Ectodermal cell (in vitro differentiated cells): Measurements from ENCODE around the gene FAM13C.

ENCODE experiments used
- H3K27ac ChIP-seq: 2 replicates; pipeline ENCODE4 v1.7.0; 2013; ENCODE audit warnings: mild to moderate bottlenecking, low read depth, low read length; ENCODE audit not compliant: insufficient read depth, poor library complexity, severe bottlenecking
- H3K27me3 ChIP-seq: 2 replicates; pipeline ENCODE4 v1.7.0; 2013; ENCODE audit warnings: mild to moderate bottlenecking, low read length; ENCODE audit not compliant: insufficient read depth, control insufficient read depth, poor library complexity, severe bottlenecking
- H3K36me3 ChIP-seq: one replicate; pipeline ENCODE4 v1.7.0; 2013; ENCODE audit warnings: low read length; ENCODE audit not compliant: control insufficient read depth, insufficient read depth
- H3K4me1 ChIP-seq: one replicate; pipeline ENCODE4 v1.7.0; 2013; ENCODE audit warnings: low read length; ENCODE audit not compliant: control insufficient read depth, insufficient read depth
- H3K4me3 ChIP-seq: 2 replicates; pipeline ENCODE4 v1.7.0; 2013; ENCODE audit warnings: low read depth, low read length, control low read depth; ENCODE audit not compliant: insufficient read depth
- H3K9me3 ChIP-seq: 2 replicates; pipeline ENCODE4 v1.7.0; 2013; ENCODE audit warnings: mild to moderate bottlenecking, low read length, moderate library complexity; ENCODE audit not compliant: control insufficient read depth
- WGBS, 2 experiments: methylation state at CpG; one replicate each; pipeline ENCODE4 v1.1.7; 2013; ENCODE audit warnings: missing lambda C conversion rate in 2 of 2; 5-methylcytosine and 5-hydroxymethylcytosine counted together

Gene FAM13C

GRCh38 chr10:59303018-59303417 is 59.3 kb downstream of the FAM13C start:
- no peaks in the 10 kb centered on the region for H3K4me1 ChIP-seq
- H3K27me3 ChIP-seq: no peaks in the 10 kb centered on the region
- H3K4me3 ChIP-seq: no peak overlapping the region
- 77 to 82% methylated on average over 1 of the region's 1 CpG for WGBS, 2 experiments
- H3K27ac ChIP-seq: no peak overlapping the region
- no peaks in the 10 kb centered on the region for H3K9me3 ChIP-seq
- H3K36me3 ChIP-seq: no peaks in the 10 kb centered on the region

GRCh38 chr10:59302381-59302780 is 60.0 kb downstream of the FAM13C start:
- 97 to 98% methylated on average over 3 to 4 of the region's 4 CpGs for WGBS, 2 experiments
- H3K9me3 ChIP-seq: no peaks in the 10 kb centered on the region
- no peaks in the 10 kb centered on the region for H3K27me3 ChIP-seq
- no peak overlapping the region for H3K4me3 ChIP-seq
- H3K4me1 ChIP-seq: no peaks in the 10 kb centered on the region
- H3K36me3 ChIP-seq: no peaks in the 10 kb centered on the region
- no peak overlapping the region for H3K27ac ChIP-seq

- H3K4me1 ChIP-seq: no peaks in the 10 kb centered on the region
- no peak overlapping the region for H3K27ac ChIP-seq
- WGBS, 2 experiments: 92 to 93% methylated on average over 5 to 6 of the region's 6 CpGs
- H3K36me3 ChIP-seq: no peaks in the 10 kb centered on the region
- no peaks in the 10 kb centered on the region for H3K9me3 ChIP-seq
- H3K4me3 ChIP-seq: no peak overlapping the region
- H3K27me3 ChIP-seq: no peaks in the 10 kb centered on the region
Observed at GRCh38 chr10:59301067-59301754, 61.1 kb downstream of the FAM13C start.

- Histone ChIP-seq H3K27me3 (no peaks in the 10 kb centered on the region), H3K4me3 (no peak overlapping the region), H3K9me3 (no peaks in the 10 kb centered on the region), H3K4me1 (no peaks in the 10 kb centered on the region), H3K36me3 (no peaks in the 10 kb centered on the region), H3K27ac (no peak overlapping the region)
- no CpG with 5 or more reads among the region's 1 CpG for WGBS, 2 experiments
Observed at GRCh38 chr10:59300386-59300785, 62.0 kb downstream of the FAM13C start.

- no peaks in the 10 kb centered on the region for H3K9me3 ChIP-seq
- no peak overlapping the region for H3K27ac ChIP-seq
- H3K4me1 ChIP-seq: no peaks in the 10 kb centered on the region
- no peak overlapping the region for H3K4me3 ChIP-seq
- WGBS, 2 experiments: 87 to 90% methylated on average over 5 of the region's 5 CpGs
- H3K36me3 ChIP-seq: no peaks in the 10 kb centered on the region
- H3K27me3 ChIP-seq: no peaks in the 10 kb centered on the region
Observed at GRCh38 chr10:59299933-59300332, 62.4 kb downstream of the FAM13C start.

- Histone ChIP-seq H3K4me1 (no peaks in the 10 kb centered on the region), H3K36me3 (no peaks in the 10 kb centered on the region), H3K27ac (no peak overlapping the region), H3K4me3 (no peak overlapping the region), H3K27me3 (no peaks in the 10 kb centered on the region), H3K9me3 (no peaks in the 10 kb centered on the region)
- 92 to 93% methylated on average over 4 of the region's 4 CpGs for WGBS, 2 experiments
Observed at GRCh38 chr10:59290448-59290847, 71.9 kb downstream of the FAM13C start.

- 49 to 62% methylated on average over 2 of the region's 3 CpGs for WGBS, 2 experiments
- no peak overlapping the region for H3K4me3 ChIP-seq
- H3K27me3 ChIP-seq: no peaks in the 10 kb centered on the region
- H3K4me1 ChIP-seq: no peaks in the 10 kb centered on the region
- no peaks in the 10 kb centered on the region for H3K36me3 ChIP-seq
- H3K9me3 ChIP-seq: no peaks in the 10 kb centered on the region
- H3K27ac ChIP-seq: no peak overlapping the region
Observed at GRCh38 chr10:59289853-59290252, 72.5 kb downstream of the FAM13C start.

- Histone ChIP-seq H3K27me3 (no peaks in the 10 kb centered on the region), H3K9me3 (no peaks in the 10 kb centered on the region), H3K4me1 (peaks cover 12% of the 10 kb centered on the region), H3K4me3 (no peak overlapping the region), H3K36me3 (no peaks in the 10 kb centered on the region), H3K27ac (no peak overlapping the region)
- 90 to 91% methylated on average over 3 of the region's 3 CpGs for WGBS, 2 experiments
Observed at GRCh38 chr10:59287587-59288255, 74.6 kb downstream of the FAM13C start.

- Histone ChIP-seq H3K9me3 (no peaks in the 10 kb centered on the region), H3K4me3 (no peak overlapping the region), H3K36me3 (no peaks in the 10 kb centered on the region), H3K27me3 (no peaks in the 10 kb centered on the region), H3K27ac (no peak overlapping the region), H3K4me1 (peaks cover 12% of the 10 kb centered on the region)
- 92 to 96% methylated on average over 4 of the region's 4 CpGs for WGBS, 2 experiments
Observed at GRCh38 chr10:59285848-59286247, 76.5 kb downstream of the FAM13C start.

GRCh38 chr10:59285073-59285472 is 77.3 kb downstream of the FAM13C start:
- H3K9me3 ChIP-seq: no peaks in the 10 kb centered on the region
- no peak overlapping the region for H3K4me3 ChIP-seq
- no peaks in the 10 kb centered on the region for H3K27me3 ChIP-seq
- peaks cover 12% of the 10 kb centered on the region for H3K4me1 ChIP-seq
- no peak overlapping the region for H3K27ac ChIP-seq
- H3K36me3 ChIP-seq: no peaks in the 10 kb centered on the region
- 94% methylated on average over 4 of the region's 4 CpGs for WGBS, 2 experiments
